ENCODE results near the gene MIA. TPM values are rescaled to one million over a fixed set of nuclear protein-coding genes. Genes with fewer than 3 reads are reported as not detected.
A peak's percentile ranks its signal among the peaks of the same experiment; 100 is the strongest.

MIA gene
- 2.2 TPM for total RNA-seq (2021; ENCODE audit: unreplicated experiment)
- 1.4 TPM for polyA plus RNA-seq (2012; ENCODE audit: insufficient read length)
- Bru-seq, nascent RNA: percentile 43 among the genes with signal in this experiment
- percentile 62 among the genes with signal in this experiment for BruChase-seq, experiment 1, labeled RNA remaining after a 2-hour chase
- BruChase-seq, experiment 2, labeled RNA remaining after a 6-hour chase: percentile 52 among the genes with signal in this experiment
- long read RNA-seq, partial matches to known transcripts: 0 of 1 reads
- long read RNA-seq, other reads (novel, unspliced or antisense): 0 of 1 reads

- intact Hi-C loops (cut with micrococcal nuclease; ENCODE audit: unreplicated experiment): no loop called here
- Histone ChIP-seq H3K27ac (ENCODE audit: low read length) (no peak within 1 kb of the TSS), H3K9me3 (ENCODE audit: control insufficient read depth, insufficient read depth, low read depth, low read length) (no peaks in the 10 kb centered on the region), H3K27me3 (ENCODE audit: control insufficient read depth, insufficient read depth, low read length) (no peaks in the 10 kb centered on the region), H3K4me1 (ENCODE audit: control insufficient read depth, insufficient read depth, low read length) (peaks cover 6% of the 10 kb centered on the region; the same call in 1 of the 2 replicates), H3K4me3 (ENCODE audit: low read depth in 2 of 2, low read length in 2 of 2) (no peak within 1 kb of the TSS), H3K36me3 (ENCODE audit: control insufficient read depth, insufficient read depth, low read length) (no peaks in the 10 kb centered on the region)
- no peak for DNase-seq (ENCODE audit: low read depth, low spot score)
- BruUV-seq (replicated peaks): no TSS peak
- ChIA-PET POLR2A (no interaction called here), CTCF (no interaction called here)
- in situ Hi-C loops (cut with HindIII; ENCODE audit: low pct_unique_long_range_greater_than_20kb, low sequenced_read_pairs): no loop called here
- TF ChIP-seq TCF7L2 (IDR thresholded peaks at IDR 0.05; ENCODE audit: low read depth, low read length) (no peak), CTCF (IDR thresholded peaks at IDR 0.05) (no peak), SIN3A (IDR thresholded peaks at IDR 0.05; ENCODE audit: borderline replicate concordance, insufficient read depth, low read depth, low read length) (no peak), POLR2AphosphoS5 (IDR thresholded peaks at IDR 0.05; ENCODE audit: low read depth, low read length) (no peak), REST (IDR thresholded peaks at IDR 0.05; ENCODE audit: insufficient read depth in 1 of 2, low read depth in 2 of 2, low read length in 1 of 2) (no peak)
- no peak for ATAC-seq
Observed at GRCh38 chr19:40774916-40775631, at the start of gene MIA. TSS of gene MIA (plus strand) at chr19:40775521. CDS start at chr19:40775543, 22 bp downstream.

- intact Hi-C loops (cut with micrococcal nuclease; ENCODE audit: unreplicated experiment): no loop called here
- CTCF ChIA-PET: no interaction called here
- DNase-seq (ENCODE audit: low read depth, low spot score): no peak
Observed at GRCh38 chr19:40726279-40726678, 49.0 kb upstream of the MIA start.

More at GRCh38 chr19:40726279-40726678, 49.0 kb upstream of the MIA start:
- no TSS peak for BruUV-seq (replicated peaks)
- H3K4me1 ChIP-seq (ENCODE audit: control insufficient read depth, insufficient read depth, low read length): no peaks in the 10 kb centered on the region
- POLR2A ChIA-PET: no interaction called here
- H3K27ac ChIP-seq (ENCODE audit: low read length): no peak overlapping the region
- H3K36me3 ChIP-seq (ENCODE audit: control insufficient read depth, insufficient read depth, low read length): no peaks in the 10 kb centered on the region
- TF ChIP-seq SIN3A (IDR thresholded peaks at IDR 0.05; ENCODE audit: borderline replicate concordance, insufficient read depth, low read depth, low read length): no peak
- no peak for TF ChIP-seq POLR2AphosphoS5 (IDR thresholded peaks at IDR 0.05; ENCODE audit: low read depth, low read length)
- TF ChIP-seq REST (IDR thresholded peaks at IDR 0.05; ENCODE audit: insufficient read depth in 1 of 2, low read depth in 2 of 2, low read length in 1 of 2): no peak
- no peak for TF ChIP-seq CTCF (IDR thresholded peaks at IDR 0.05)
- no peak for TF ChIP-seq TCF7L2 (IDR thresholded peaks at IDR 0.05; ENCODE audit: low read depth, low read length)
- H3K27me3 ChIP-seq (ENCODE audit: control insufficient read depth, insufficient read depth, low read length): no peaks in the 10 kb centered on the region
- H3K4me3 ChIP-seq (ENCODE audit: low read depth in 2 of 2, low read length in 2 of 2): no peak overlapping the region
- no peak for ATAC-seq
- in situ Hi-C loops (cut with HindIII; ENCODE audit: low pct_unique_long_range_greater_than_20kb, low sequenced_read_pairs): no loop called here
- H3K9me3 ChIP-seq (ENCODE audit: control insufficient read depth, insufficient read depth, low read depth, low read length): no peaks in the 10 kb centered on the region
